ENCODE data around the gene SPINK4. TPM values are rescaled to one million over a fixed set of nuclear protein-coding genes. Genes with fewer than 3 reads are reported as not detected.

The SPINK4 gene
- total RNA-seq, 1 experiment from 2014 or later, result not detected

- RAD21 ChIA-PET (ENCODE audit: low non-redundant PET in 1 of 2, low total read pairs in 2 of 2, uncharacterized antibody in 2 of 2, unreplicated experiment in 2 of 2), result no interaction called here
These were observed 10.4 kb upstream of the SPINK4 start for GRCh38 chr9:33229359-33230114.

More at GRCh38 chr9:33229359-33230114, 10.4 kb upstream of the SPINK4 start:
- no peaks in the 10 kb centered on the region for H4K20me1 ChIP-seq (ENCODE audit: insufficient read depth)
- H3K4me3 ChIP-seq (replicated peaks in 1 of 2; ENCODE audit: low read depth in 1 of 2, low read length in 2 of 2), result no peak overlapping the region
- no peaks in the 10 kb centered on the region for H3K36me3 ChIP-seq (ENCODE audit: control insufficient read depth in 1 of 2, insufficient read depth in 2 of 2, low read length in 2 of 2)
- H3K4me1 ChIP-seq (ENCODE audit: control insufficient read depth in 1 of 2, insufficient read depth in 2 of 2, low read length in 2 of 2), result peaks cover 45 to 66% of the 10 kb centered on the region in 2 experiments
- TF ChIP-seq ZBTB33 (IDR thresholded peaks at IDR 0.05; ENCODE audit: extremely low read depth, insufficient replicate concordance, low read length) (peak; percentile 57), POLR2AphosphoS5 (IDR thresholded peaks at IDR 0.05; ENCODE audit: low read depth, low read length) (peak; percentile 54; the same call in 1 of the 2 replicates), CTCF (IDR thresholded peaks at IDR 0.05 in 2 of 3, conservative IDR thresholded peaks at IDR 0.05 in 1 of 3; ENCODE audit: borderline replicate concordance in 1 of 3, insufficient read depth in 1 of 3, low read depth in 2 of 3, low read length in 2 of 3) (peak in 2 of 3 experiments; percentile 82 to 87; a peak in 4 of 6 replicates), TCF7L2 (IDR thresholded peaks at IDR 0.05; ENCODE audit: borderline replicate concordance, extremely low read depth, insufficient read depth, insufficient read length) (peak; percentile 55), RAD21 (IDR thresholded peaks at IDR 0.05; ENCODE audit: low read depth) (no peak), ATF3 (IDR thresholded peaks at IDR 0.05) (no peak), SIN3A (IDR thresholded peaks at IDR 0.05; ENCODE audit: low read depth) (no peak), YY1 (IDR thresholded peaks at IDR 0.05; ENCODE audit: extremely low read depth, insufficient replicate concordance, low read depth, low read length) (peak; percentile 69)
- H3K9ac ChIP-seq (ENCODE audit: low read length), result no peak overlapping the region
- BruUV-seq (replicated peaks), result no TSS peak
- DNase-seq (ENCODE audit: low read depth, low spot score) (peak; percentile 92), ATAC-seq (peak; percentile 76)
- CTCF ChIA-PET, result interaction anchor here (1.6 kb wide), 1 partner anchor 237 kb away, joined by 10 read pairs; no protein-coding TSS in a partner anchor
- peak overlapping the region; percentile 62 for H3K4me2 ChIP-seq (ENCODE audit: low read length)
- no peaks in the 10 kb centered on the region for H3K27me3 ChIP-seq (ENCODE audit: insufficient read depth, low read length)
- H3K79me2 ChIP-seq (ENCODE audit: insufficient read depth, low read length), result no peaks in the 10 kb centered on the region
- intact Hi-C loops (cut with micrococcal nuclease), result loop anchor here (1.0 to 10.0 kb wide), 6 partner anchors 35 to 645 kb away; partner anchors contain the start of genes BAG1 and CHMP5
- POLR2A ChIA-PET, result no interaction called here
- H3K27ac ChIP-seq (ENCODE audit: low read depth, low read length), result no peak overlapping the region; the same call in 1 of the 2 replicates
- no peaks in the 10 kb centered on the region for H3K9me3 ChIP-seq (ENCODE audit: control insufficient read depth in 1 of 2, insufficient read depth in 1 of 2, low read depth in 1 of 2, low read length in 2 of 2)
- no peaks in the 10 kb centered on the region for H3K9me2 ChIP-seq (ENCODE audit: insufficient read depth)
- H2AFZ ChIP-seq (ENCODE audit: low read depth, low read length, poor library complexity, severe bottlenecking), result peak overlapping the region; percentile 58

All from HCT116 (cell line).